Measurements from ENCODE around the gene FLNB.
"Not testable (repeated sequence)": the region's sequence is repeated elsewhere in the genome, so short reads cannot be mapped to it uniquely, and the experiment has no call there.

The FLNB gene

DNA sequence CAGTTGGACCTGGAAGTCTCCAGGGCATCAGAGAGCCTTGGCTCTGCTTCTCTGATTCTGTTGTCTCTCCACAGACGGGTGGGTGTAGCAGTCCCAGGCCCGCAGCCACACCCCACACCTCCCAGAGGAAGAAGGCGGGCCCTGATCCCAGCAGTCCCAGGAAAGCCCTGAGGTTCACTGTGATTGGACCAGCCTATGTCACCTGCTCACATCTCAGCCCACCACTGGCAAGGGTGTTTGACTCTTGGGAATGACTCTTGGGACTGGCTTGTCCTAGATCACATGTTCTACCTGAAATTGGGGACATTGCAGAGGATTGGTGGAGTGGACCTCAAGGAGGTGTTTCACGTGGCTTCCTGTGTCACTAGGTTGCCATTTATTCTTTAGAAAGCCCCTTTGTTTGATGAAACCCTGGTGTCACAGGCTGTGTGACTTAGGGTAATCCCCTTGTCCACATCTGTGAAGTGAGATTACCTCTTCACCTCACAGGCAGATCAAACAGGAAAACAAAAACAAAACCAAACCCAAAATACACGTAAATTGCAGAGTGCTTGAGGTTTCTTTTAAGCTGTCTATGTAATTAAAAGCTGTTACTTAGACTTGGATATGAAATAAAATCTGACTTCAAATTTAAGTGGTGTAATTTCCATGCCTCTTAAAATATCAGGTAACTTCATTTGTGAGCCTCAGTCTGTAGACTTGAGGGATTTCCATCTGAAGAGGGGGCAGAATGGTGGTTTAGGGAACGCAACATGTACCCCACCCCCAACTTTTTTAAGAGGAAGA lies 26.7 kb downstream of the FLNB start:
- no peak for DNase-seq (ENCODE audit: low spot score)

GRCh38 chr3:58035524-58036255 lies 27.5 kb downstream of the FLNB start:
- DNase-seq (ENCODE audit: low spot score) = no peak

GRCh38 chr3:58036293-58037032 lies 28.2 kb downstream of the FLNB start:
- no peak for DNase-seq (ENCODE audit: low spot score)

DNA sequence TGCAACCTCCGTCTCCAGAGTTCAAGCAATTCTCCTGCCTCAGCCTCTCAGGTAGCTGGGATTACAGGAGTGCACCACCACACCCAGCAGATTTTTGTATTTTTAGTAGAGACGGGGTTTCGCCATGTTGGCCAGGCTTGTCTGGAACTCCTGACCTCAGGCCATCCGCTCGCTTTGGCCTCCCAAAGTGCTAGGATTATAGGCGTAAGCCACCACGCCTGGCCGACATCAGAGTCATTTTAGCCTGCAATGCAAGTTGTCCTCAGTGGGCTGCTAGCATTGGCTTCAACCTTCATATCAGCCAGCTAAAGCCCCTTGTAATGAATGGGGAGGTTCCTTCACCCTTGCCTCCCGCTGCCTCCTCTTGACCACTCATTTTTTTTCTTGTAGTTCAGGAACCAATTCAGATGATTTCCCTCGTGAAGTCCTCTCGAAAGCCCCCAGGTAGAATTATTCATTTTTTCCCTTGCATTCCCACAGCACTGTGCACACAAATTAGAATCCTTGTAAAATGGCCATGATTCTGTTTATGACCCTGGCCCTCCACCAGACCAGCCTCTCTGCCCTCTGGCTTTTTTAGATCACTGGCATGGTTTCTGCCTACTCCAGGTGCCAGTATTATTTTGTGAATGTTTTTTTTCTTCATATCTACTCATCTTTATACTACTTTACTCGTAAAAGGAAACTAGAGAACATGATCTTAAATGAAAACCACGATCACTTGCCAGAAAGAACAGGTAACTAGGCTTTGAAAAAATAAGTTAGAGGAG lies 29.1 kb downstream of the FLNB start:
- no peak for DNase-seq (ENCODE audit: low spot score)

DNA sequence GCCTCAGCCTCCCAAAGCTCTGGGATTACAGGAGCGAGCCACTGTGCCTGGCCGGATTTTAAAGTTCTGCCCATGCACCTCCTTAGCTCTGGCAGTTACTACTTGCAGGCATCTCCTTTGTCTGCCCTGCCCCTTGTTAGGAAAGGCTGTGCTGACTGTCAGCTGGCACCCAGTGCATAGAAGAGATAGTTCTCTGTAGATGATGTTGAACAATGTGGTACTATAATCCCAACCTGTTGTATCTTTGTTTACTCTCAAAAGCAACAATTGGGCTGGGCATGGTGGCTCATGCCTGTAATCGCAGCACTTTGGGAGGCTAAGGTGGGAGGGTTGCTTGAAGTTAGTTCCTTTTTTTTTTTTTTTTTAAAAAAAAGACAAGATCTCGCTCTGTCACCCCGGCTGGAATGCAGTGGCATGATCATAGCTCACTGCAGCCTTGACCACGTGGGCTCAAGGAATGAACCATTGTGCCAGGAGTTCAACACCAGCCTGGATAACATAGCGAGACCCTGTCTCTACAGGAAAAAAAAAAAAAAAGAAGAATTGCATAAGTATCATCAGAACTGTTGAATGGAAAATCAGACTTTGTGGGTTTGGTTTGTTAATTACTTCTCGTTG lies 30.6 kb downstream of the FLNB start:
- DNase-seq (ENCODE audit: low spot score) = no peak

- DNase-seq (ENCODE audit: low spot score) = no peak
These were observed 31.4 kb downstream of the FLNB start for GRCh38 chr3:58039601-58040000.

GRCh38 chr3:58041182-58041825 lies 33.1 kb downstream of the FLNB start:
- no peak for DNase-seq (ENCODE audit: low spot score)

DNA sequence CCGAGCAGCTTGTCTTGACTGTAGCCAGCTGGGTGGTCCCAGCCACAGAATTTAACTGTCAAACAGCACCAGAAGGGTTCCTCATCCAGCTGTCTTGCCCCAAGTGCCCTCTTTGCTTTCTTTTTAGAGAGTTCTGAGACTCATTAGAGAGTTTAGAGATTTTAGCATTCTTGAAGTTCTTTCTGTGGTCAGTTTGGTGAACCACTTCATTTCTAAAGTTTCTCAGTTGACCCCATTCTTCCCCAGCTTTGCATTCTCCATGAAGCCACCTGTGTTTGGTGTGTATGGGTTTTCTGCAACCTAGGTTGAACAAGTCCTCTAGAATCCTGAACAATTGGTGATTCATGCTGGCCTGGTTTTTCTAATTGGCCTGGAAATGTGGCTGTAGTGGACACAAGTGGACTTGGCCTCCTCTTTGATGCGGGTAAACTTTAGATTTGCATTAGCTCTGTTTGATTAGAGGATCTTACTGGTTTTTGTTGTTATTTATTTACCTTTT lies 33.7 kb downstream of the FLNB start:
- DNase-seq (ENCODE audit: low spot score) = no peak

- no peak for DNase-seq (ENCODE audit: low spot score)
These were observed 34.9 kb downstream of the FLNB start for GRCh38 chr3:58042947-58043707.

DNA sequence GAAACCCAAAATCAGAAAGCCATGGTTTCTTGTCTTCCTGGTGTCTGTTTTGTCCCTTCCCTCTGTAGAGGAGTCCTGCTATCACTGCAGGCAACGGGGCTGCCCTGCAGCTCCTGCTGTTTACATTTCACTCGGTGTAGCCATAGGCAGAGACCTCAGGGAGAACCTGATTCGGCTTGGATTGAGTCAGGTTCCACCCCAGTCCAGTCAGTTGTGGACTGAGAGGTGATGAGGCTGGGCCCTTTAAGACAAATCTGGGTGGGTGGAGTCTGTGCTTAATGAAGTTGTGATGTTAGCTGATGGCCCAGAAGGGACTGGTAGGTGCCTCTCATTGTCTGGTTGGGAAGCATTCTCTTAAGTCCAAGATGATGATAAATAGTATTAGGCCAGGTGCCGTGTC lies 35.7 kb downstream of the FLNB start:
- DNase-seq (ENCODE audit: low spot score) = no peak

- DNase-seq (ENCODE audit: low spot score) = no peak
These were observed 36.7 kb downstream of the FLNB start for GRCh38 chr3:58044691-58045483.

GRCh38 chr3:58047826-58048225 lies 39.6 kb downstream of the FLNB start:
- DNase-seq (ENCODE audit: low spot score) = no peak

- no peak for DNase-seq (ENCODE audit: low spot score)
These were observed 40.1 kb downstream of the FLNB start for GRCh38 chr3:58048301-58048700.

DNA sequence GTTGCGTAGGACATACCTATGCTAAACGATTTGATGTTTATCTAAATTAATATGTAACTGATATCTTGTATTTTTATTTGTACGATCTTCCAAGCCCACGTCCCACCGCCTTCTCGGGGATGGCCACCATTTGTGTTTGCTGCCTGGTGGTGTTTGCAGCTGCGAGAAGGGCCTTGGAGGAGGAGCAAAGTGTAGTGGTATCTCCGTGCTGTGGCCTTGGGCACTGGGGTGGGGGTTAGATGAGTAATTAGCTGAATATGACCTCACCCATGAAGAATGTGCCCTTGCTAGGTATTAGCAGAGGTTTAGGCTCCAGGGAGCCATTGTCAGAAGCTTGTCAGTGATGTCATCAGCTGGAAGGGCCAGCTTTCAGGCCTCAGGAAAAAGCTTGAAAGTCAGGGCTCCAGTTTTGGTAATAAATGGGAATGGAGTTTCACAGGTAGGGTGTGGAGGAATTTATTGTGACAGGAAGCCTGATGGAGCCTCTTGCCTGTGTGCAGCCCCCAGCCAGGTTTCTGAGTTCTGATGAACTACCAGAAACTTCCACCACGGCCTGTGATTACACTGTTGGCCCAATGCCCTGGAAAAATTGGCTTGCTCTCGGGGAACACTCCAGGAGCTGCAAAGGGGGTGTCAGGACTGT lies 41.0 kb downstream of the FLNB start:
- DNase-seq (ENCODE audit: low spot score) = peak; percentile 92

DNA sequence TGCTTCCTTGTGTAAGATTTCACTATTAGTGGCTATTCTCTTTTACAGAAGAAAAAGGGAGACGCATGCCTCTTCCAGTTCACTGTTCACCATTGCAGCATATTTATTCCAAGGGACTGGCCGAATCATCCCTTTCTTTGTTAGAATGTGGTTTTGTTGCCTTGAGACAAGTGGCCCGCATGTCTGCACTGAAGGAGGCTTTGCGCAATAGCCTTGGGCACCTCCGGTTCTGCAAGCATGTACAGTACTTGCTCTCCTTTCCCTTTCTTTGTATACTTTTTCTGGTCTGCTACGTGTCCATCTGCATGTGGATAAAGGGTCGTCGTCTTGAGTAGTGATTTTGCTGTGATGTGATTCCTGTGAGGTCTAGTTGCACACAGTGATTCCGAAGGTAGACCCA lies 43.0 kb downstream of the FLNB start:
- no peak for DNase-seq (ENCODE audit: low spot score)

GRCh38 chr3:58051658-58052261 lies 43.5 kb downstream of the FLNB start:
- not testable (repeated sequence) for DNase-seq (ENCODE audit: low spot score)

DNA sequence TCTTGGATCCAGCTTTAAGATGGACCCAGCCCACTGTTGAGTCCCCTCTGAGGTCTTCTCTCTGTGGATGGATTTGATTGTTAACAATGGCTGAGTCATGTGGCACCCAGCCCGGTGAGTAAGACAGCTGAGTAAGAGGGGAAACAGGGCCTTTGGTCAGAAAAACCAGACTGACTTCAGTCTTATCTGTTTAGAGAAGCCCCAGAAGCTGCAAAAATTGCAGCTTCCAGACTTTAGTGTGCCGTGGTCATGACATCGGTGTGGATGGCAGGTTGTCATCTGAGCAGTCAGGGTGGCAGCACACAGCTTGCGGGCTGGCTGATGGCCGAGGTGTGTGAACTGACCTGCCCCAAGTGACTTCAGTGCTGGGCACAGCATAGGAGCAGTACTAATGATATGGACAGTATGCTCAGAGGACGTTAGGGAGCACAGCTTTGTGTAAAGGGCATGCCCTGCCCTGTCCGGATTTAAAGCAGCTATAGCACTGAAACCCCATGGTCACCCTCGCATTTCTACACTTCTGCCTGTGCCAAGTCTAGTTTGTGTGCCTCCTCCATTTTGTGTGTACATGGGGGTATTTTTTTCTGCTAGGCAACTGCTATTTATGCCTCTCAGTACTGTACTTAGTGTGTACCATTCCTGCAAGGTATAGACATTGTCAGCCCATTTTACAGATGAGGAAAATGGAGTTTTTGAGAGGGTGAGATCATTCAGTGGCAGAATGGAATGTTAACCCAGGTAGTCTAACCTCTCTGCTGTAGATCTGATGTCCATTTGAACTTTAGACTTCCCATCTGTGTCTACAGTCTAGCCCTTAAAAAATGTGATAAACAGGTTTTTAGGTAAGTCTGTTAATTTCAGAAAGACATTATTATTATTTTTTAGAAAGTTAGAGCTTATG lies 44.4 kb downstream of the FLNB start:
- DNase-seq (ENCODE audit: low spot score) = peak; percentile 84

Measured in LoVo (cell line).